ENCODE data around the gene NSMF.

The NSMF gene, protein sequence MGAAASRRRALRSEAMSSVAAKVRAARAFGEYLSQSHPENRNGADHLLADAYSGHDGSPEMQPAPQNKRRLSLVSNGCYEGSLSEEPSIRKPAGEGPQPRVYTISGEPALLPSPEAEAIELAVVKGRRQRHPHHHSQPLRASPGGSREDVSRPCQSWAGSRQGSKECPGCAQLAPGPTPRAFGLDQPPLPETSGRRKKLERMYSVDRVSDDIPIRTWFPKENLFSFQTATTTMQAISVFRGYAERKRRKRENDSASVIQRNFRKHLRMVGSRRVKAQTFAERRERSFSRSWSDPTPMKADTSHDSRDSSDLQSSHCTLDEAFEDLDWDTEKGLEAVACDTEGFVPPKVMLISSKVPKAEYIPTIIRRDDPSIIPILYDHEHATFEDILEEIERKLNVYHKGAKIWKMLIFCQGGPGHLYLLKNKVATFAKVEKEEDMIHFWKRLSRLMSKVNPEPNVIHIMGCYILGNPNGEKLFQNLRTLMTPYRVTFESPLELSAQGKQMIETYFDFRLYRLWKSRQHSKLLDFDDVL

DNA sequence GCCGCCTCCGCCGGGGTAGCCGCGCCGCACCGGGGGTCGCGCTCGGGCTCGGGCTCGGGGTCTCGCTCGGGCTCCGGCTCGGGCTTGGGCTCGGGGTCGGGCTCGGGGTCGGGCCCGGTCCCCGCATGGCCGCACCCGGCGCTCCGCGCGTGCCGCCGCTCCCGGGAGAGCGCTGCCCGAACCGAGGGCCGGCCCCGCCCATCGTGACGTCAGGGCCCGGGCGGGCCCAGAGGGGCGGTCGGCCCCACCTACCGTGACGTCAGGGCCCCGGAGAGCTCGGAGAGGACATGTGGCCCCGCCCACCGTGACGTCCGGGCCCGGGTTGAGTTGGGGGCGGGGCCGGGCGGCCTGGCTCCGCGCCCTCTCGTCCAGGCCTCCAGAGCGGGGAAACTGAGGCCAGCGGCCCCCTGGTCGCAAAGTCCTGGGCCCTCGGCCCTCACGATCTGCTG, at the start of gene NSMF:
Gene NSMF (minus strand): TSS at position 183 of the 449 bp plus-strand sequence. CDS start 232 bp downstream, outside the sequence.
- peak in 55 of 56 donors; percentile 30 to 97 (median 85) for DNase-seq

DNA sequence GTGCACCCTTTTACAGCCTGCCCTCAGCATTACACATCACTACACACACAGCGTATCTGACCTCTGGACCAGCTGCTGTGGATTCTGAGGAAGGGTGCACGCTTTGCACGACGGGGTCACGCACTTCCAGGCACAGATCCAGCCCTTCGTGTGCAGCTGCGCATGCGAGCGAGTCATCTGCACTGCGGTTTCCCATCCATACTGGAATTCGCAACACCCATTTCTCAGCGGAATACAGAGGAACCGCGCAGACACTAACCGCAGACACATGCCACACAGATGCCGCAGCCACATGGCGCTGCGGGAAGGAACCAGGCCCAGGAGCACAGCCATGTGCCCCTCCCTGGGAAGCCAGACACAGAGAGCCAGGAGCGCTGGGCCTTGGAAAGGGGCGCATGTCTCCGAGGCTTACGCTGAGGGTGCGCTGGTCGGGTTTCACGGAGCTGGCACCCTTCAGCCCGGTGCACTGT, 47.6 kb upstream of the NSMF start:
- no peak for DNase-seq

DNA sequence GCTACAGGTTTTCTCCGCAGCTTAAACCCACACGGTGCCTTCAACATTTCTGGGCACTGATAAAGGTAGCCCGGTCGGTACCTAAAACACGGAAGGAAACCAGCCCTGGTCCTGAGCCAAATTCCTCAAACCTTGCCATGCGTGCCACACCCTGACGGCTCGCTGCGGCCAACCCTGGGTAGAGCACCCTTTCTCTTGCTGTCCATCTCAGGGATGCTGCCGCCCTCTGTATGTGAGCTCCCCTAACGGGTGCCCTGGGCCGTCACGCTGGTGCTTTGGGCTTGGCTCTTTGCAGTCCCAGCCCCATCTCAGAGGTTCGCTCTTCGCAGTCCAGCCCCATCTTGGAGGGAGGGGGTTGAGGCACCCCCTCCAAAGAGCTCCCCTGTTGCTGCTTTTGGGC, 47.1 kb upstream of the NSMF start:
- DNase-seq = no peak

DNA sequence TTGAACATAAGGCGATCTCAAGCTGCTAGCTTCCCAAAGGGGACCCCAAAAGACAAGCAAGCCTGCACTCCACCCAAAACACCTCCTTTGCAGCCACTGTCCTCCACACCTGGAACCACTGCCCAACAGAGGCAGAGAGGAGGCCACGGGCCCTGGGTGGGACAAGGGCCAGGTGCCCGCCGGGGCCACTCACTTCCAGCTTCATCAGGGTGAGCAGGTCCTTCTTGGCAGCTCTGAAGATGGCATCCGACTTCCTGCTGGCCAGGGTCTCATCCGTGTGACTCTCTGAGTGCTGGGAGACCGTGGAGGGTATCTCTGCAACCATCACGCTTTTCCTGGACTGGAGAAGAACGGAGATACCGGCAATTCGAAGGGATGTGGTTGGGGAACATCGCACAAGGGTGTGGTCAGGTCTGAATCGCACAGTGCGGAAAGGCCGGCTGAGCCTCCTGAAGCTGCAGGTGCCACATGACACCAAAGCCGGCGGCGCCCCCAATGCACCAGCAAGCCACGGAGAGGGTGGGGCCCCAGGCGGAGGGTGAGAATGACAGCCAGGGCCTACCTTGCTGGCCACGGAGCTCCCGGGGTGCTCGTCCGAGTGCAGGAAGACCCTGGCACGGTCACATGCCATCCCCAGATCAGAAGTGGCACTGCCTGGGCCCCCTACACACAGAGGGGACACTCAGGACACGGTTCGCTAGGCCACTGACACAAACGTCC, 46.4 kb upstream of the NSMF start:
- no peak for DNase-seq

DNA sequence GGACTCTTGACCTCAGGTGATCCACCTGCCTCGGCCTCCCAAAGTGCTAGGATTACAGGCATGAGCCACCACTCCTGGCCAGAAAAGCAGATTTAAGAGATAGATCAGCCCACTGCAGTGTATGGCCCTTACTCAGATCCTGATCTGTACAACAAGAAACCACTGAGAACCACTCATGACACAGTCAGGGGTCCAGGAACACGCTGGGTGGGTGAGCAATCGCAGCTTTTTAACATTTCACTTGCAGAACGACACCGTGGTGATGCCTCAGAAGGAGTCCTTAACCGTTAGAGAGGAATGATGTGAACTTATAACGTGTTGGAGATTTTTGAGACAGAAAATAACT, 45.3 kb upstream of the NSMF start:
- no peak for DNase-seq

DNA sequence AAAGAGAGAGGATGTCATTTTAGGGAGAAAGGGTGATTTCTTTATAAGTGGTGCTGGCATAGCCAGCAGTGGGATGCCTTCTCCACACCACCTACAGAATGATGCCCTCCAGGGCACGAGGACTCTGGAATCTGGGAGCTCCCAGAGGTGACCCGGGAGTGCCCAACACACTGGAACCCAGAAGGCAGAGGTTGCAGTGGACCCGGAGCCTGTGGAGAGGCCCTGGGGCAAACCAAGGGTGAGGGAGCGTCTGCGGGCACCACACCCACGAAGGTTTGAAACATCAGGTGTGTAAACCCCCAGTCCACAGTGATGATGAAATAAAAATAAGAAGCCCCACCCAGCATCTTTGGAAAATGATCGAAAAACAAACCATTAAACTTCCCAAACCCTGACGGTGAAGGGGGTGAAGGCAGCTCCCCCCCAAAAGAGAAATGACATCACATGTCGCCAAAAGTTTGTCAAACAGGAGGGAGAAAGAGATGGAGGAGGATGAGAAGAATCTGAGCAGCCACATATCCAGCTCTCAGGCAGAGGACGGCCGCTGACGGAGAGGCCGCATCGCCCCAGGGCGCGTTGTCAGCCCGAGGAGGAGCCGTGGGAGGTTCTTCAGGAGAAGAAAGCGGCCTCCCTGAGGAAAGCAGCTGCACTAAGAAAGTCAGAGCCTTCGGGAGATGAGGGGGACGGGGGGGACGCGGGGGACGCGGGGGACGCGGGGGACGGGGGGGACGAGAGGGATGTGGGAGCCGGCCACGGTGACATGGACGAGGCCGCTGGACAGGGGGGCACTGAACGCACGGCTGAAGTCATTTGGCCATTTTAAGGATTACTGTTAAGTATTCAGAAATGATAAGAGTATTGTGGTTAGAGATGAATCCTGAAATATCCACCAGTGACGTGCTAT, 43.1 kb upstream of the NSMF start:
- no peak for DNase-seq

DNA sequence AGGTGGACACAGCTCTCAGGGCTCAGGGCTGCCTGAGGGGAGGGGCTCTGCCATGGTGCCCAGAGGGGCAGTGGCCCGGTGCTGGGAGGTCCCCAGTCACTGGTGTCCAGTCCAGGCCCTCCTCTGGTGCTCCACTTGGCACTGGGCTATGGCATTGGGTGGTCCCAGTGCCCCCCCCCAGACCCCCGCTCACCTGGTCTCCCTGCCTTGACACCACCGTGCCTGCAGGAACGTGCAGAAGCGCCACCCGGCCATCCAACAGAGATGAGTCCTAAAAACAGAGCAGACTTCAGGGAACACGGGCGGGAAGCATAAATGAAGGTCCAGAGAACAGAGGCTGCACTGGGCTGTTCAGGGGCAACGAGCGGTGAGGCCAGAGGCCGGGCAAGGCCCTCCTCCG, 42.3 kb upstream of the NSMF start:
- DNase-seq = no peak

DNA sequence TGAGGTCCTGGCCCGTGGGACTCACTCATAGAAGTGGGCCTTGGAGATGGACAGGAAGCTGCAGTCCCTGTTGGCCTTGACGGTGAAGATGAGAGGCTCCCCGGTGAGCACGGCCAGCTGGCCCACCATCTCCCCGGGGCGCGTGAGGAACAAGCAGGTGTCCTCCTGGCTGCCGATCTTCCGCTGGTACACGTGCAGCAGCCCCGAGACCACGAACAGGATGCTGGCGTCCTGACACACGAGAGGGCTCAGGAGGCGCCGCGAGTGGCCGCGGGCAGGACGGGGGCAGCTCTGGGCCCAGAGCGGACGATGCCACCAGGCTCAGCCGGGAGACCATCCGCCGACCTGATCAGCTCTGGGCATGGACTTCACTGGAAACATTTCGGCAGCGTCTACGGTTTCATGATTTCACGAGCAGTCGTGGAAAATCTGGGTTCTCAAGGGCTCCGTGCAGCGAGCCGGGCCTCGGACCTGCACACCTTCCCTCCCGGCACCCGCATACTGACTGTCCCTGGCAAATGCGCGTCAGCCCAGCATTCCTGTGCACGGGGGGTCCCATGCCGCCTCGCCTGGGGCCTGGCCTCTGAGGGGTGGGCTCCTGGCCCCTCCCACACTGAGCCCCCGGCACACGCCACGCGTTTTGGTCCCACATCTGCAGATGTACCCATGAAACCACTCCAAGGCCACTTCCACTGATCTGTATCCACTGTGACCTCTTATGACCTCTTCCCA, 41.7 kb upstream of the NSMF start:
- DNase-seq = no peak

DNA sequence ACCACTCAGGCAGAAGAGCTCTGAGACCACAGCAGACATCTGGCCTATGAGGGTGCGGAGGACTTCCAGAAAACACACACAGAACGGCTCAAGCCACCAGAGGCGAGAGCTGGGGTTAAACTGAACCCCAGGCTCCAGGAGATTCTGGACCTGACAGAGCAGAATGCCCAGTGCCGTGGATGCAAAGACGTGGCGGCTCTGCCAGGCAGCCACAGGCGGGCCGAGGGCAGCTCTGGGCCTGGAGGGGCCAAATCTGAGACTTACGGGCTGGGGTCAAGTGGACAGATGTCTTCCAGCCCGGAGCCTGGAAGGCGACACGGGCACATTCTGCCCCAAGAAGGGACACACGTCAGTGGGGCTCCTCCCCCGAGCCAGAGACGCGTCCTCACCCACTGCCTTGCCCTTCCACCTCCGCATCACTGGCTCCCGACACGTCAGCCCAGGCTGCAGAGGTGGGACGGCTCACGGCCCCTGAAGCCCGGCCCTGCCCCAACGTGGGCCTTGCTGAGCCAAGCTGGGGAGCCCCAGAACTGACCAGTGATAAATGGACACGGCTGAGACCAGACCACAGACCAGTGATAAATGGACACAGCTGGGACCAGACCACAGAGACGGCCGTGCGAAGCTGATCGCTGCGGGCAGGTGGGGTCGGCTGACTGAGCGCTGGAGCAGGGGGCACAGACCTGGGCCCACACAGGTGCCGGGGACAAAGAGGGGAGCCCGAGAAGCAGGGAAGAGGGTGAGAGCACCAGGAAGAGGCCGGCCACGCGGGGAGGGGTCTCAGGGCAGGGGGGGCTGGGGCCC, 40.9 kb upstream of the NSMF start:
- no peak for DNase-seq

DNA sequence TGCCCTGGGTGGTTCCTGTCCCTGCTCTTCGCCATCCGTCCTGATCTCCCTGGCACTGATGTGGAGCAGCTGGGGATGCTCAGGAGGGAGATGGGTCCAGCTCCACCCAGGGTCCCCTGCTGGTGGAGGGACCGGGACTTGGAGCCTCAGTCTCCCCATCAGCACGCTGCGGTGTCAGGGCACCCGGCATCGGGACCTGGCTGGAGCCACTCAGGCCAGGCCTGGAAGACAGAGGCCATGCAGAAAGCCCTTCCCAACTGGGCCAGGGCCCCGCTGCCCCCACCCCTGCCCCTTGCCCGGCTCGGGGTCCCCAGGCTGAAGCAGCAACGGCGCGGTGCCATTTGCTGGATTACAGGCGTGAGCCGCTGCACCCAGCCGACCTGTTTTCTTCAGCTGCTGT, 40.3 kb upstream of the NSMF start:
- no peak for DNase-seq

DNA sequence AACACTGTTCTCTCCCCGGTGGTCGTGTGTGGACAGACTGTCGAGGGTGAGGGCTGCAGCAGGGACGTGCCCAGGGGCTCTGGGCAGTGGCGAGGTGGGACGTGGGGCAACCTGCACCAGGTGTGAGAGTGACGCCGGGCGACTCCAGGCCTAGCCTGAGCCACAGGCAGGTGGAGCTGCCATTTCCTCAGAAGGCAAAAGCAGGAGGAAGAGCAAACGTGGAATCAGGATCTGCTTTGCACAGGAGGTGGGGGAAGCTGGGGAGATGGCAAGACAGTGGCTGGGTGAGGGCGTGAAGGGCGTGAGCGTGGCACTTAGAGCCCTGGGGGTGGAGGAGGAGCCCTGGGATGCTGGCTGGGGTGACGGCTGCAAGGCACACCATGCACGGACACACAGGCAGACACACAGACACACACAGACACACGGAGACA, 39.6 kb upstream of the NSMF start:
- no peak for DNase-seq

DNA sequence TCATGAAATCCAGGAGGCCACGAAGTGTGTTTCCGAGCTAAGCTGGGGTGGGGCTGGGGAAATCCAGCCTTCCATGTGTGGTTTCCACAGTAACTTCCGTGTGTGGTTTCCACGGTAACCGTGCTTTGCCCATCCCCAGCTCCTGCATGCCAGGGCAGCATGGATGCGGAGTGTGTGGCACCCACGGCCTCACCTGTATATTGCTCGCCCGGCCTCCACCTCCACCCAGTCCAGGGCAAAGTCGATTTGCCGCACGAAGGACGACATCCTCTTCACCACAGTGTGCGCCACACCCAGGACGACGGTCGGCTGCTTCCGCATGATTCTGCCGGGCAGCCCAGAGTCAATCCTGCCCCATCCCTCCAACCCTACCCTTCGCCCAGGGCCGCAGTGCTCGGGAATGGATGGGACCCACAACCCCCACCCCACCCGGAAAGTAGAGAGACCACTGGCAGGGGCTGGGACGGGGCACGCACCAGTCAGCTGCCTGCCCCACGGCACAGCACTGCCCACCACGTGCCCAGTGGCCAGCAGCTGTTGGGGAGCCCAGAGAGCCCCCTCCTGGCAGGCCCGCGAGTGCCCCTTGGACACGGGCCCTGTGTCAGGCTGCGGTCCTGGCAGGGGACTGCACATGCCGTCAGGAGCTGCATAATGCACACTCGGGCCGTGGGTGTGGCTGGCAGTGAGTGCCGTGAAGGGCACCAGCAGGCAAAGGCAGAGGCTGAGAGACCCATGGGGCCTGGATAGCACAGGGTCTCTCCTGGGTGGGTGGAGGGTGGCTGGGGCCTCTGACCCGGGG, 39.0 kb upstream of the NSMF start:
- peak in 8 of 56 donors; percentile 3 to 36 (median 24) for DNase-seq

DNA sequence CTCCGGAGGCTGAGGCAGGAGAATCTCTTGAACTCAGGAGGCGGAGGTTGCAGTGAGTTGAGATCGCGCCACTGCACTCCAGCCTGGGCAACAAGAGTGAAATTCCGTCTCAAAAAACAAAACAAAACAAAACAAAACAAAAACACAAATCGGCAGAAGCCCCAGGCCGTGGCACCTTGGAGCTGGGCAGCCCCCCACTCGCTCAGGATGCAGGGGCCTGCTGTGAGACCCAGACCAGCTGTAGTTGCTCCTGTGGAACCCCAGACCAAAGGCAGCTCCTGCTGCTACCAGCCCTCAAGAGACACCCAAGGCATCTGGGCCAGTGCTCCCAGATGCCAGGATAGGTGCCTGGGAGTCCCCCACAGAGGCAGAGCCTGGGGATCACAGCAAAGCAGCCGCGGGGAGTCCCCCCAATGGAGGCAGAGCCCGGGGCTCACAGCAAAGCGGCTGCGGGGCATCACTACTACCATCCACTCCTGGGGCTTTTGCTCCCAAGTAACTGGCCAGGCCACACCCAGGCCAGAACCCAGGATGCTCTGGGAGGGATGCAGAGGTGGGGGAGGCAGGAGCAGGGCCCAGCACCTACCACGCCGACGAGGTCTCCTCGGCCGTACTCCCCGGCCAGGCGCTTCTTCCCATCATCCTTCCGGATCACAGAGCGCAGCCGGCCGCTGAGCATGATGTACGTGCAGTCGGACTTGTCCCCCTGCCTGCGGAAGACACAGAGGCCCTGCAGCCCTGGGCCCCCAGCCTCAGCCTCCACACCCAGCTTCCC, 37.7 kb upstream of the NSMF start:
- no peak for DNase-seq

DNA sequence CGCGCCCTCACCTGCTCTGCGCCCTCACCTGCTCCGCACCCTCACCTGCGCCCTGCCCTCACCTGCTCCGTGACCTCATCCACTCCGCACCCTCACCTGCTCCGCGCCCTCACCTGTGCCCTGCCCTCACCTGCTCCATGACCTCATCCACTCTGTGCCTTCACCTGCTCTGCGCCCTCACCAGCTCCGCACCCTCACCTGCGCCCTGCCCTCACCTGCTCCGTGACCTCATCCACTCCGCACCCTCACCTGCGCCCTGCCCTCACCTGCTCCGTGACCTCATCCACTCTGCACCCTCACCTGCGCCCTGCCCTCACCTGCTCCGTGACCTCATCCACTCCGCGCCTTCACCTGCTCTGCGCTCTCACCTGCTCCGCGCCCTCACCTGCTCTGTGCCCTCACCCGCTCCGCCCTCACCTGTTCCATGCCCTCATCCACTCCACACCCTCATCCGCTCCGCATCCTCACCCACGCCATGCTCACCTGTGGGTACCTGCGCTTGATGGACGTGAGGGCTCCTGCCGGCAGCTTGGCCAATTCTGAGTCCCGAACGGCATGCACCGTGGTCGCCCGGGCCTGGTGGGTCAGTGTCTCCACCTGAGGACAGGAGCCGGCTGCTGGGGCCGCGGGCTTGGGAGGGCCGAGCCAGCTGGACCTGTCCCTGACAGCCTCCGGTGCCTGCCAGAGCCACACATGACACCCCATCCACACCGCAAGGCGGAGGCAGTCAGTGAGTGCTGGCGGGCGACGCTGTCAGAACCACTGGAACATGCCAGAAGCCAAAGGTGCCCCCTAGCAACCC, 35.6 kb upstream of the NSMF start:
- no peak for DNase-seq

DNA sequence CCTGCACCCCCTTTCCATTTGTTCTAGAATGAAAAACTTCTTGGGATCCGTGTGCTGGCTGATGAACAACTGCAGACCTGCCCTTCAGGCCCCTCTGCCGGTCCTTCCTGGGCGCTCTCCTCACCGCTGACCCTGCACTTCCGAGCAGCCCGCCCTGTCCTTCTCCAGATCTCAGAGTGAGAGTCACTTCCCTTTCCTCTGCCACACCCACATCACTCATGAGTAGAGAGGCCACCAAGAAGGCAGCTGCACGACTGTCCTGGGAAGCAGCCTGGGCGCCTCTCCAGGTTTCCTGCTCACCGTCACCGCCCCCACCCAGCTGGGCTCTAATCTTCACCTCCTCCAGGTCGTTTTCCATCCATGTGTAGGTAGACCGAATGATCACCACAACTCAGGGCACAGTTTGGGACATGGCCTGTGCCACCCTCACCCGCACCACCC, 35.0 kb upstream of the NSMF start:
- no peak for DNase-seq

DNA sequence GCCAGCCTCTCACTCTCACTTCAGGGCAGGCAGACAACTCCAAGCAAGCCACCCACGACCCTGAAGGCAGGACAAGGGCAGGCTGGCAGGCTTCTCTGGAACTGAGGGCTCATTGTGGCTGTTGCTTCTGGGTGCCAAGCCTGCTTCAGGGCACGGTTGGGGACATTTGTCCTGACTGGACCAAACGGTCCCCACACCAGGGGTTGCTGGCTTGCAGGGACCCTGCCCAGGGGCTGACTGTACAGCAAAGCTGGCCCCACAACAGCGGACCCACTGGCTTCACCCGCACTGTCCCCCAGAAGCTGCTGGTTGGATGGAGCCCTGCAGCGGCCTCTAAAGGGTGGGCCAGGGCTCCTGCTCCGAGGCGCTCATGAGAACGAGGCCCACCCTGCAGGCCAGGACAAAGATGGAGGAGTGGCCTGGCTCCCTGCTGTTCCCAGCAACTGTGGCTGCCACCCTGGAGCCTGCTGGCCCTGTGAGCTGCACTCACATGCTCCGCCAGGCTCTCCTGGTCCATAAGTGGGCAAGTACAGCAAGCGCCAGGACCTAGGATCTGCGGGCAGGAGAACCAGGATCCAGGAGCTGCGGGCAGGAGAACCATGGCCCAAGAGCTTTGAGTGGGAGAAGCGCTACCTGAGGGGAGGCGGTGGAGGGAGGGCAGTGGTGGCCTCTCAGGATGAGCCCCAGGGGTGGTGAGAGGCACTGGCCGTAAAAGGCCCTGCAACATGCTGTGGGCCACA, 34.4 kb upstream of the NSMF start:
- DNase-seq = peak in 1 of 56 donors; percentile 25

Data from amygdala (tissue), 56 donors.